Activated CD4-positive, CD25-positive, alpha-beta regulatory T cell treated with anti-CD3 and anti-CD28 coated beads, Interleukin-2, amount 50 U/mL, for 72 hours (primary cell): ENCODE data around the gene STAMBPL1.
"Not testable (repeated sequence)": the region's sequence is repeated elsewhere in the genome, so short reads cannot be mapped to it uniquely, and the experiment has no call there.

Source experiments
- DNase-seq: peaks from one replicate; pipeline ENCODE4 v3.0.0; 2021

STAMBPL1 gene

GRCh38 chr10:88879534-88880281, at the start of gene STAMBPL1:
Gene STAMBPL1, plus strand, starts transcription at chr10:88880245. Its CDS starts 21,464 bp downstream, at chr10:88901709.
- DNase-seq = peak; percentile 79

GRCh38 chr10:88830643-88831268, 49.3 kb upstream of the STAMBPL1 start:
- no peak for DNase-seq

GRCh38 chr10:88831709-88832108, 48.3 kb upstream of the STAMBPL1 start:
- peak; percentile 44 for DNase-seq

- DNase-seq = no peak
Observed at GRCh38 chr10:88832376-88832775, 47.7 kb upstream of the STAMBPL1 start.

- DNase-seq = no peak
Observed at GRCh38 chr10:88833156-88833555, 46.9 kb upstream of the STAMBPL1 start.

GRCh38 chr10:88833723-88834122, 46.3 kb upstream of the STAMBPL1 start:
- no peak for DNase-seq

- DNase-seq = peak; percentile 84
Observed at GRCh38 chr10:88835096-88835909, 44.7 kb upstream of the STAMBPL1 start.

- no peak for DNase-seq
Observed at GRCh38 chr10:88835910-88836221, 44.2 kb upstream of the STAMBPL1 start.

GRCh38 chr10:88837632-88838031, 42.4 kb upstream of the STAMBPL1 start:
- DNase-seq = not testable (repeated sequence)

GRCh38 chr10:88838766-88839350, 41.2 kb upstream of the STAMBPL1 start:
- no peak for DNase-seq

- DNase-seq = no peak
Observed at GRCh38 chr10:88840104-88840503, 39.9 kb upstream of the STAMBPL1 start.

GRCh38 chr10:88840881-88841280, 39.2 kb upstream of the STAMBPL1 start:
- no peak for DNase-seq

- DNase-seq = no peak
Observed at GRCh38 chr10:88841316-88842111, 38.5 kb upstream of the STAMBPL1 start.

- DNase-seq = no peak
Observed at GRCh38 chr10:88843171-88843570, 36.9 kb upstream of the STAMBPL1 start.

GRCh38 chr10:88848499-88848898, 31.5 kb upstream of the STAMBPL1 start:
- no peak for DNase-seq

- DNase-seq = no peak
Observed at GRCh38 chr10:88849234-88849633, 30.8 kb upstream of the STAMBPL1 start.

GRCh38 chr10:88850712-88851111, 29.3 kb upstream of the STAMBPL1 start:
- DNase-seq = no peak

- DNase-seq = no peak
Observed at GRCh38 chr10:88851706-88852105, 28.3 kb upstream of the STAMBPL1 start, which contains the start of gene ANKRD22. Gene ANKRD22, minus strand, starts transcription at chr10:88851844. Its CDS starts 237 bp downstream, at chr10:88851607.

- no peak for DNase-seq
Observed at GRCh38 chr10:88852327-88852726, 27.7 kb upstream of the STAMBPL1 start.

GRCh38 chr10:88853155-88853881, 26.7 kb upstream of the STAMBPL1 start:
- no peak for DNase-seq

- no peak for DNase-seq
Observed at GRCh38 chr10:88854684-88855083, 25.4 kb upstream of the STAMBPL1 start.

GRCh38 chr10:88857831-88858230, 22.2 kb upstream of the STAMBPL1 start:
- DNase-seq = no peak
